DMS153 treated with DMSO at 0.1 percent for 48 hours (cell line): Measurements from ENCODE around the gene ZFYVE28.

Experiments
- DNase-seq: peaks from one replicate; lab custom pipeline; 2025; ENCODE audit not compliant: unreplicated experiment; lab: John Stamatoyannopoulos, UW

Gene ZFYVE28

DNA sequence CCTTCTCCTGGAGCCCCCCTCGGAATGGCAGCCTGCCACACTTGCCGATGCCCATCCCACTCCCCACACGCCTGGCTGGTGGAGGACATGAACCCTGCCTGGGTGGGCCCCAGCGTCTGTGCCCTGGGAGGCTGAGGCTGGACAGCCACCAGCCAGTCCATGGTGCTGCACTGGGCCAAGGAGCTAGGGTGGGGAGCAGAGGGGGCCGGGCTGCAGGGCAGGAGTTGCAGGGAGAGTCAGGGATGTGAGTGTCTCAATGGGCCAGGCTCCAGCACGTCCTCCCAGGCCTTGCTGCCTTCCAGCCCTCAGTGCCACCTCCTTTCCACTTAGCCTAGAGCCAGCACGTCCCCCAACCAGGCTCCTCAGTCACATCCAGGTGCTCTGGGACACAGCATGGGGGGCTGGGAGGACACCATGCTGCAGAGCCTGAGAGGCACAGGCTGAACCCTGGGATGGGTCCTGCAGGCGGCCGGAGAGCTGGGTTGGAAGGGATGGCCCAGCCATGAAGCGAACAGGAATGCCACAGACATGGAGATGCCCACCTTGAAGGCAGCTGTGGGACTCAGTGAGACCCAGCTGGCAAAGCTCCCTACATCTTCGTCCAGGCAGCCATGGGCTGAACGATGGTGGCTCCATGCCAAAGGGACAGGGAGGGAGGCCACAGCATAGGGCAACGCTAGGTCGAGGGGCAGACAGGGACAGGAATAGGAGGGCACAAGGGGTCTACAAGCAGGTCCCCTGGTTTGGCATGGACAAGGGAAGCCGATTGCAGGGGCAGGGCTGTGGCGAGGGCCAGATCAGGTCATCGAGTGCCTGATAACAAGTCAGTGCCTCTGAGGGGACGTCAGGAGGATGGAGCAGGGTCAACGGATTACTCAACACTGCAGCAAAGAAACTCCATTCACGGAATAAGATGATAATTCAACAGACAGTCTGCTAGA is 126.5 kb downstream of the ZFYVE28 start:
- no peak for DNase-seq

GRCh38 chr4:2290974-2291704 is 127.3 kb downstream of the ZFYVE28 start:
- no peak for DNase-seq

DNA sequence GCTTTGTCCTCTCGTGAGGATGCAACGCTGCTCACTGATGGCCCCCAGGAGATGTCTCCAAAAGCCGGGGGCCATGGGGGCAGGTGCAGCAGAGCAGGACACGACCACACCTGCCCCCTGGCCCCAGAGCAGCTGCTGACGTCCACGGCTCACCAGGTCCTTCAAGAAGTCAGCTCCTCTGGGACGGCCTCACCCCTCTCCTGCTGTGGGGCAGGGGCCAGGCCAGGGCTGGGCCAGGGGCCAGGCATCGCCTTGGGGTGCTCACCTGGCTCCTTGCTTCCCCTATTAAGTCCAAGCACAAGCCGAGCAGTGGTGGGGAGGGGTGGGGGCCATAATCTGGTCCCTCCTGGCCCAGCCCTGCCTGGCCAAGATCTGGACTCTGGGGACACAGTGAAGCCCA is 128.0 kb downstream of the ZFYVE28 start:
- no peak for DNase-seq

GRCh38 chr4:2289955-2290333 is 128.5 kb downstream of the ZFYVE28 start:
- no peak for DNase-seq

DNA sequence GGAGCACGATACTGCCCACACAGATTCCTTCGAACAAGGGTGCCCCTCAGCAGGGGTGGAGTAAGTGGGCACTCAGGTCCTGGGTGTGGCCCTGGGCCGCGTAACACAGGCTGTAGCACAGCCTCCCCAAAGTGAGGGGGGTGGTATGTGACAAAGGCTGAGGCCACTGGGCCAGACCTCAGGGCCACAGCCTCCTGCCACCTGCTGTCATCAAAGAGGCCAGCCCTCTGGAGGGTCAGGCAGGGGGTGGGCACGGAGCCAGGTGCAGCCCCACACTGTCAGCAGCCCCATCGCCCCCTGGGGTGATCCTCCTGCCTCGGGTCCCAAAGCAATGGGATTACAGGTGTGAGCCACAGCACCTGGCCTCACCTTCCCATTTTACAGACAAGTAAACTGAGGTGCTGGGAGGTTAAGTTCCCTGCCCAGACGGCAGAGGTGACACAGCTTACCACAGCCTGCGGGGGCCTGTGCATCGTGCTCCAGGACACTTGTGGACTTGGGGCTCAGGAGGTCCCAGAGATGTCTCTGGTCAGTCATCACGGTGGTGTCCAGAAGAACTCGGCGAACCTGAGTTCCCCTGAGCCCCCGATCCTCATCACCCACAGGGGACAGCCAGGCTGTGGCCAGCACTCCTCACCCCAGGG is 129.0 kb downstream of the ZFYVE28 start:
- DNase-seq: no peak

- no peak for DNase-seq
These were observed 130.3 kb downstream of the ZFYVE28 start for GRCh38 chr4:2288051-2288541.

DNA sequence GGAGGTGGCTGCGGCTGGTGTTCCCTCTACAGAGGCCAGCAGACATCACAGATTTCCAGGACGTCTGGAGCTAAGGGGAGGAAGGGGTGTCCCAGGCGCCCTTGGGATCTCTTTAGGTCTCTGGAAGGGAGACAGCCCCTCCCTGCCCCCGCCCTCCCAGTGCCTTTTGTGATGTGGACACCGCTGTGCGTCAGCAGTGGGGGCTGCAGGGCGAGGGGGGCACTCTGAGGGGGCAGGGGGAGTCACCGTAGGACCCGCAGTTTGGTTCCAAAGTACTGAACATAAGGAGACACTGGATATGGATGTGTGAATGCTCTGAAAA is 130.9 kb downstream of the ZFYVE28 start:
- DNase-seq: no peak

GRCh38 chr4:2286904-2287593 is 131.4 kb downstream of the ZFYVE28 start:
- no peak for DNase-seq

DNA sequence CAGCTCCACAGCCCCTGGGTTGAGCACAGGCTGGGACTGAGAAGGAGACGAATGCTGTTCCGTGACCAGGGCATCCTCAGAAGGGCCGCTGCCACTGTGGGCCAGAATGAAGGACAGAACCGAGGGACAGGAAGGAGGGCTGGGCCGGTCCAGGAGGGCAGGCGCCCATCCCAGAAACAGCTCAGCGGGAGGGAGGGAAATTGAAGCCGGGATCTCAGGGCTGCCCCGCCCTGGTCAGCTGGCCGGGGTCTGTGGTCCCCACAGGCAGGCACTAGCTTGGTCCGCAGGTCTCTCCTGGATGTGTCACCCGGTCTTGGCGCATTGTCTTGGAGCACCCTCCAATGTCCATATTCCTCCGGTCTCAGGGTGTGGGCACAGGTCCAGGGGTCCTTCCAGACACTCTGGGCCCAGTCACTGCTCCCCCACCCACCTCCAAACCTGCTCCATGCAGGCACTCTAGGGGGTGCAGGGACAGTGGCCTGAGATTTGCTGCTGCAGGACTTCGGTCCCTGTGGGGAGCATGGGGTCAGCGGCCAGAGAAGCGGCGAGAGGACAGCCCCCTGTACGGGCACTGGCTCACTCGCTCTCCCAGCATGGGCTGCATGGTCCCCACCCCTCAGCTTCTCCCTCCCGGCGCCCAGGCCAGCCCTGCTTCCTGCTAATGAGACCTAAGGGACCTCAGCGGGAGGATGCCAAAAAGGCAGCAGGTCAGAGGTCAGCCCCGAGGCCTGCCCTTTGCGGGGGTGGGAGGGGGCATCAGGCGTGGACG is 132.6 kb downstream of the ZFYVE28 start:
- no peak for DNase-seq

DNA sequence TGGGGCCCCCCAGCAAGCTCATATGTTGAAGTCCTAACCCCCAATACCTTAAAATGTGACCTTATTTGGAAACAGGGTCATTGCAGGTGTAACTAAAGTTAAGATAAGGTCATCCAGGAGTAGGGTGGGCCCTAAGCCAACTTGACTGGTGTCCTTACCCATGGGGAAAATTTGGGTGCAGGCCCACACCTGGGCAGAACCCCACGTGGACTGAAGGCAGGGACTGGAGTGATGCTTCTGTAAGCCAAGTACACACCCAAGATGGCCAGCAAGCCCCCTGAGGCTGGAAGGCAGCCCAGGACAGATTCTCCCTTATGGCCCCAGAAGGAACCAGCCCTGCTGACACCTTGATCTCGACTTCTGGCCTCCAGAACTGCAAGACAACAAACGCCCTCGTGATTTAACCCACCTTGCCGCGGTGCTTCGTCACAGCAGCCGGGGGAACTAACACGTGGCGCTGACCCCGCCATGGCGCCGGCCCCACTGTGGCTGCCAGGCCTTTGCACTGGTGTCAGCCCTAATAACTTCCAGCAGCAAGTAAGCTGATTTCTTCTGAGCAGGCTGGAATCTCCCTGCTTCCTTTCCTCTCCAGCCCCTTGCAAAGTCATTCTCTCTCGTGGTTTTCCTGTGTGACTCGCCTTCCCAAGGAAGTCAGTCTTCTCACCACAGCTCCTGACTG is 133.4 kb downstream of the ZFYVE28 start:
- DNase-seq: no peak

- DNase-seq: no peak
These were observed 134.1 kb downstream of the ZFYVE28 start for GRCh38 chr4:2284161-2284933.

- no peak for DNase-seq
These were observed 135.2 kb downstream of the ZFYVE28 start for GRCh38 chr4:2283199-2283711.

GRCh38 chr4:2281575-2282343 is 136.7 kb downstream of the ZFYVE28 start:
- DNase-seq: no peak

DNA sequence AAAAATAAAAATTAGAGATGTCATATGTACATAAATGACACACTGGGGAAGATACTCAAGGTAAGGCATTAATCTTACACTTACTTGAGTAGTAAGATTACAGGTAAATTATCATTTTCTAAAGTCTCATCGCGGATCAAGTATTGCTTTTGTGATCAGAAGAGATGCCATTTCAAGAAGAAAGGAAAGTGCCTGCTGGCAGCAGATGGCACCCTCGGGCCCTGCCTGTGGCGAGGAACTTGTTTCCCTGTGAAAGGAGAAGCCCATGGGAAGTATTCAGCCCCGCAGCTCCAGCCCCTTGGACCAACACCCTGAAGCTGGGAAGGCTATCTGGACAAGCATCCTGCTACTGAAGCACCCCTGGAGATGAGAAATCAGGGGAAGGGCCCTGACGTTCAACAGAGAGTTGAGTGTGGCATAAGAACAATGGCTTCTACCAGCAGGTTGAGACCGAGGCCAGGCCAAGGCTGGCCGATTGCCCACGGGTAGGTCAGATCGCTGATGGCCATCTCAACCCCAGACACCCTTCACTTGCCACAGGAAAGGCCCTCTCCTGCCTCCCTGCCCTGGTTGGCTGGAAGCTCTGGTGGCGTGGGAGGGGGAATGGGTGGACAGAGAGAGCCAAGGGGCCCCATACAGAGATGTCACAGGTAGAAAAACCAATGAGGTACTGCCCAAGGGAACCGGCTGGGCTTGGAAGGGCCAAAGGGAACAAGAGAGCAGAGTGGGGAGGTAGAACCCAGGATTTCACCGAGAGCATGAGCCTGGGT is 137.7 kb downstream of the ZFYVE28 start:
- no peak for DNase-seq

DNA sequence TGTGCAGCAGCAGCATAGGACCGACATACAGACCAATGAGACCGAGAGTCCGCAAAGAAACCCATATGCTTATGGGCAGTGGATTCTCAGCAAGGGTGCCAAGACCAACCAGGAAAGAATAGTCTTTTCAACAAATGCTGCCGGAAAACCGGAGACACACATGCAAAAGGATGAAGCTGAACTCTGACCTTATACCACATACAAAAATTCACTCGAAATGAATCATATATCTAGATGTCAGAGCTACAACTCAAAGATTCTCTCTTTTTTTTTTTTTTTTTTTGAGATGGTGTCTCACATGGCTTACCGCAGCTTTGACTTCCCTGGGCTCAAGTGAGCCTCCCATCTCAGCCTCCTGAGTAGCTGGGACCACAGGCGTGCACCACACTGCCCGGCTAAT is 140.5 kb downstream of the ZFYVE28 start:
- DNase-seq: no peak

GRCh38 chr4:2276581-2277325 is 141.7 kb downstream of the ZFYVE28 start:
- no peak for DNase-seq
